GM12801 (cell line): ENCODE data around the gene DMC1.

ENCODE experiments used
- TF ChIP-seq, protein P1 (sequence below): IDR thresholded peaks from one replicate; pipeline ENCODE4 v1.5.1; 2011; ENCODE audit warnings: control low read depth; ENCODE audit not compliant: insufficient read length; ENCODE audit errors: extremely low read depth

DMC1 gene

GRCh38 chr22:38554281-38554680 is 15.7 kb downstream of the DMC1 start:
- TF ChIP-seq, protein P1, sequence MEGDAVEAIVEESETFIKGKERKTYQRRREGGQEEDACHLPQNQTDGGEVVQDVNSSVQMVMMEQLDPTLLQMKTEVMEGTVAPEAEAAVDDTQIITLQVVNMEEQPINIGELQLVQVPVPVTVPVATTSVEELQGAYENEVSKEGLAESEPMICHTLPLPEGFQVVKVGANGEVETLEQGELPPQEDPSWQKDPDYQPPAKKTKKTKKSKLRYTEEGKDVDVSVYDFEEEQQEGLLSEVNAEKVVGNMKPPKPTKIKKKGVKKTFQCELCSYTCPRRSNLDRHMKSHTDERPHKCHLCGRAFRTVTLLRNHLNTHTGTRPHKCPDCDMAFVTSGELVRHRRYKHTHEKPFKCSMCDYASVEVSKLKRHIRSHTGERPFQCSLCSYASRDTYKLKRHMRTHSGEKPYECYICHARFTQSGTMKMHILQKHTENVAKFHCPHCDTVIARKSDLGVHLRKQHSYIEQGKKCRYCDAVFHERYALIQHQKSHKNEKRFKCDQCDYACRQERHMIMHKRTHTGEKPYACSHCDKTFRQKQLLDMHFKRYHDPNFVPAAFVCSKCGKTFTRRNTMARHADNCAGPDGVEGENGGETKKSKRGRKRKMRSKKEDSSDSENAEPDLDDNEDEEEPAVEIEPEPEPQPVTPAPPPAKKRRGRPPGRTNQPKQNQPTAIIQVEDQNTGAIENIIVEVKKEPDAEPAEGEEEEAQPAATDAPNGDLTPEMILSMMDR, result no peak

DNA sequence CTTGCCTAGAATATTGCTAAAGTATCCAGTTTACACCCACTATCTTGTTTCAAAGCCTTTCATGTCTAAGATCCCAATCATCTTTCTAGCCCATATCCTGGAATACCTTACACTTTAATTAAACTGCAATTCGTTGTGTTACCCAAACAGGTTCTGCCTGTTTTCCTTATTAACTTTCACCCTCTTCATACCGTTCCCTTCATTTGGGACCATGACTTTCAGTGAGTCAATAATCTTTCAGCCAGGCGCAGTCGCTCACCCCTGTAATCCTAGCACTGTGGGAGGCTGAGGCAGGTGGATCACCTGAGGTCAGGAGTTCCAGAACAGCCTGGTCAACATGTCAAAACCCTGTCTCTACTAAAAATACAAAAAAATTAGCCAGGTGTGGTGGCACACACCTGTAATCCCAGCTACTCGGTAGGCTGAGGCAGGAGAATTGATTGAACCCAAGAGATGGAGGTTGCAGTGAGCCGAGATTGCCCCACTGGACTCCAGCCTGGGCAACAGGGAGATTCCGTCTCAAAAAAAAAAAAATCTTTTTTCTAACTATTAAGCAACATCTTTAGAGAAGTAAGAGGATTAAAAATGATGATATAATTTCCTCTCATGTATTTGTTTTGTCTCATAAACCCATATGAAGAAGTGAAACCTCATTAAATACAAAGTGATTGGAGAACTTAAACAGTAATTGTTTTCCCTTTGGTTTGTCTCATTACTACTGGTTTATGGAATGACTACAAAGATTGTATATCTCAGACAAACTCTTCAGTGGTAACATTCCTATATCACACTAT is 20.7 kb downstream of the DMC1 start:
- TF ChIP-seq, protein P1, result no peak

GRCh38 chr22:38540701-38541100 is 29.3 kb downstream of the DMC1 start:
- TF ChIP-seq, protein P1, result no peak

GRCh38 chr22:38531251-38531938 is 38.6 kb downstream of the DMC1 start:
- TF ChIP-seq, protein P1, result no peak

- TF ChIP-seq, protein P1, result no peak
Observed at GRCh38 chr22:38524429-38524828, 45.6 kb downstream of the DMC1 start.

- TF ChIP-seq, protein P1, result no peak
Observed at GRCh38 chr22:38523479-38523878, 46.5 kb downstream of the DMC1 start.

DNA sequence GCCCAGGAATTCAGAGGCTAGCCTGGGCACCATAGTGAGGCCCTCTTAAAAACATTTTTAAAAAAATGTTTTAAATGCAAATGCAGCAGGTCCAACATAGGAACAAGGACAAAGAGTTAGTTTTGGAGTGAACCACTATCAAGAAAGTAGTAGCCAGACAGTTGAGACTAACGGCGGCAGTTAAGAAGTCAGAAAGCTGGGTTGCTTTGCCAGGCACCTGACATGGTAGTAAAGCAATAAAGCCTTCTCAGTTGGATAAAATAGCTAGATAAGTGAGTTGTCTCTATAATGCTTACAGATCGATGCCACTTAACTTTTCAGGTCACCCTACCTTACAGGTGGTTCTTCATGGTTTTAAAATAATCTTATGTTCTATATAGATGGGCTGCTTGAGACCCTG is 47.0 kb downstream of the DMC1 start:
- TF ChIP-seq, protein P1, result no peak
